Stomach (tissue), 4 donors: Measurements from ENCODE around the gene IGF2BP3.

Source experiments
- CTCF ChIP-seq, 7 experiments: fragments of 450-650 bp in 4 of 7; fragments of 200-600 bp in 3 of 7; sonication (generic) in 3 of 7; IDR thresholded peaks; one replicate each; pipeline ENCODE4 v1.5.1; 2016 to 2019; ENCODE audit warnings: antibody characterized with exemption in 7 of 7, control low read depth in 2 of 7, mild to moderate bottlenecking in 1 of 7
- POLR2A ChIP-seq, 4 donors: fragments of 450-650 bp; IDR thresholded peaks; one replicate each; pipeline ENCODE4 v1.6.1; 2016; ENCODE audit warnings: antibody characterized with exemption in 4 of 4, control low read depth in 2 of 4, mild to moderate bottlenecking in 1 of 4, moderate library complexity in 1 of 4
- POLR2AphosphoS5 ChIP-seq, 3 donors: sonication (generic); formaldehyde crosslinking; IDR thresholded peaks; one replicate each; pipeline ENCODE4 v1.6.1; 2016; ENCODE audit warnings: antibody characterized with exemption in 3 of 3

- TF ChIP-seq POLR2AphosphoS5 (IDR thresholded peaks at IDR 0.05) (no peak), POLR2A (IDR thresholded peaks at IDR 0.05) (no peak), CTCF (IDR thresholded peaks at IDR 0.05) (no peak)
Observed at GRCh38 chr7:23490357-23491135, 20.3 kb upstream of the IGF2BP3 start.
